HG03108 (cell line): Measurements from ENCODE around the gene OR10J1.
"Not testable (repeated sequence)": the region's sequence is repeated elsewhere in the genome, so short reads cannot be mapped to it uniquely, and the experiment has no call there.

ENCODE experiments used
- ATAC-seq: cut with Tn5 transposase; IDR thresholded peaks from one replicate; pipeline ENCODE4 v1.9.1; 2021; ENCODE audit warnings: moderate library complexity; ENCODE audit not compliant: unreplicated experiment

The OR10J1 gene

GRCh38 chr1:159439422-159439821 is at the start of gene OR10J1:
OR10J1 (plus strand) TSS chr1:159439722; CDS start chr1:159439792, 70 bp downstream.
- no peak for ATAC-seq

GRCh38 chr1:159406821-159407220 is 32.7 kb upstream of the OR10J1 start:
- no peak for ATAC-seq

GRCh38 chr1:159408862-159409400 is 30.6 kb upstream of the OR10J1 start:
- no peak for ATAC-seq

- no peak for ATAC-seq
Observed at GRCh38 chr1:159421821-159422220, 17.7 kb upstream of the OR10J1 start.

- no peak for ATAC-seq
Observed at GRCh38 chr1:159428536-159428935, 11.0 kb upstream of the OR10J1 start.

GRCh38 chr1:159429074-159429861 is 10.3 kb upstream of the OR10J1 start:
- ATAC-seq, result no peak

GRCh38 chr1:159430985-159431384 is 8.5 kb upstream of the OR10J1 start:
- no peak for ATAC-seq

- ATAC-seq, result no peak
Observed at GRCh38 chr1:159431904-159432303, 7.6 kb upstream of the OR10J1 start, which contains the start of gene OR10J4. OR10J4 (plus strand) TSS chr1:159432204.

GRCh38 chr1:159436469-159436868 is 3.1 kb upstream of the OR10J1 start:
- no peak for ATAC-seq

GRCh38 chr1:159441360-159441759 is 1.8 kb downstream of the OR10J1 start:
- ATAC-seq, result no peak

- no peak for ATAC-seq
Observed at GRCh38 chr1:159442428-159442827, 2.9 kb downstream of the OR10J1 start.

GRCh38 chr1:159443066-159443750 is 3.7 kb downstream of the OR10J1 start:
- ATAC-seq, result no peak

GRCh38 chr1:159444511-159444910 is 5.0 kb downstream of the OR10J1 start:
- no peak for ATAC-seq

- ATAC-seq, result no peak
Observed at GRCh38 chr1:159448181-159448580, 8.7 kb downstream of the OR10J1 start.

GRCh38 chr1:159449605-159450004 is 10.1 kb downstream of the OR10J1 start:
- ATAC-seq, result not testable (repeated sequence)

GRCh38 chr1:159459551-159459950 is 20.0 kb downstream of the OR10J1 start:
- ATAC-seq, result no peak

- no peak for ATAC-seq
Observed at GRCh38 chr1:159465191-159465603, 25.7 kb downstream of the OR10J1 start.

- ATAC-seq, result no peak
Observed at GRCh38 chr1:159468321-159468720, 28.8 kb downstream of the OR10J1 start.

- ATAC-seq, result no peak
Observed at GRCh38 chr1:159469921-159470533, 30.5 kb downstream of the OR10J1 start.

GRCh38 chr1:159473335-159473734 is 33.8 kb downstream of the OR10J1 start:
- no peak for ATAC-seq

GRCh38 chr1:159474926-159475325 is 35.4 kb downstream of the OR10J1 start:
- ATAC-seq, result no peak
